Esophagus muscularis mucosa (tissue), 4 donors: Measurements from ENCODE around the gene UNC13A. TPM values are rescaled to one million over a fixed set of nuclear protein-coding genes. Genes with fewer than 3 reads are reported as not detected.

Source experiments
- DNase-seq: peaks from one replicate; pipeline ENCODE4 v3.0.0-alpha.2; 2017; ENCODE audit errors: extremely low spot score
- H3K27ac ChIP-seq, 4 donors: fragments of 200-600 bp; sonication (generic); replicated peaks in 1 of 4; 1 replicate in 3 of 4; 2 replicates in 1 of 4; pipeline ENCODE4 v1.5.1; 2016 to 2019; ENCODE audit warnings: mild to moderate bottlenecking in 1 of 4
- H3K27me3 ChIP-seq, 4 donors: fragments of 200-600 bp; sonication (generic); one replicate each; pipeline versions ENCODE4 v1.5.1 to v1.6.0; 2016 to 2019
- H3K36me3 ChIP-seq, 4 donors: fragments of 200-600 bp; sonication (generic); one replicate each; pipeline ENCODE4 v1.5.1; 2016 to 2019
- H3K4me1 ChIP-seq, 4 donors: fragments of 200-600 bp; sonication (generic); one replicate each; pipeline ENCODE4 v1.5.1; 2016 to 2019
- H3K4me3 ChIP-seq, 4 donors: fragments of 200-600 bp; sonication (generic); 1 replicate in 2 of 4; 2 replicates in 2 of 4; pipeline ENCODE4 v1.5.1; 2016 to 2019; ENCODE audit warnings: mild to moderate bottlenecking in 4 of 4, moderate library complexity in 1 of 4
- H3K9me3 ChIP-seq, 4 donors: fragments of 200-600 bp; sonication (generic); 1 replicate in 3 of 4; 2 replicates in 1 of 4; pipeline ENCODE4 v1.5.1; 2016 to 2019
- EP300 ChIP-seq: sonication (generic); formaldehyde crosslinking; IDR thresholded peaks from one replicate; pipeline ENCODE4 v1.6.1; 2017; ENCODE audit warnings: antibody characterized with exemption
- POLR2A ChIP-seq: fragments of 450-650 bp; IDR thresholded peaks from one replicate; pipeline ENCODE4 v1.6.1; 2017; ENCODE audit warnings: antibody characterized with exemption, moderate library complexity, mild to moderate bottlenecking, low read depth
- POLR2AphosphoS5 ChIP-seq, 2 donors: sonication (generic); formaldehyde crosslinking; IDR thresholded peaks; one replicate each; pipeline ENCODE4 v1.6.1; 2017; ENCODE audit warnings: antibody characterized with exemption in 2 of 2
- WGBS: methylation state at CpG from one replicate; pipeline ENCODE4 v1.1.5; 2018; 5-methylcytosine and 5-hydroxymethylcytosine counted together
- intact Hi-C: fragments of 100-400 bp; cut with DNase I; formaldehyde crosslinking; loops from one replicate; pipeline ENCODE4 v1.15.1; 2023
- total RNA-seq, 4 donors: library from RNA; depleted of rRNA; stranded (reverse); fragments of >200 nt; gene quantifications; one replicate each; pipeline versions ENCODE4 v1.1.0 to v1.2.1, GENCODE V29; 2016
- TF ChIP-seq, protein P1 (sequence below), 3 experiments: fragments of 200-600 bp in 2 of 3; fragments of 450-650 bp in 1 of 3; sonication (generic) in 2 of 3; IDR thresholded peaks; one replicate each; pipeline ENCODE4 v1.5.1; 2017 to 2019; ENCODE audit warnings: antibody characterized with exemption in 3 of 3, mild to moderate bottlenecking in 2 of 3, moderate library complexity in 1 of 3

The UNC13A gene
- total RNA-seq, 4 donors from 2014 or later: under 0.01 to 0.23 (median 0.18) TPM

DNA sequence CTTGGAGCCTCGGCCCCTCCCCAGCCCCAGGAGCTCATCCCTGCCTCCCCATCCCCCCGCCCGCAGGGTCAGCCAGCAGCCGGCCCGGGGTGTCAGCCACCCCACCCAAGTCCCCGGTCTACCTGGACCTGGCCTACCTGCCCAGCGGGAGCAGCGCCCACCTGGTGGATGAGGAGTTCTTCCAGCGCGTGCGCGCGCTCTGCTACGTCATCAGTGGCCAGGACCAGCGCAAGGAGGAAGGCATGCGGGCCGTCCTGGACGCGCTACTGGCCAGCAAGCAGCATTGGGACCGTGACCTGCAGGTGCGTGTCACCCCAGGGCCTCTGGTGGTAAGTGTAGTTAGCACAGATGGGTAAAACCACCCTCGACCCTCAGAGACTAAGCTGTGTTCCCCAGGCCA is 45.0 kb upstream of the UNC13A start:
- peaks cover 44 to 93% (median 86%) of the 10 kb centered on the region in 4 donors for H3K36me3 ChIP-seq
- no peaks in the 10 kb centered on the region for H3K27me3 ChIP-seq
- no peak overlapping the region for H3K4me3 ChIP-seq
- DNase-seq: no peak
- no peak overlapping the region for H3K27ac ChIP-seq
- intact Hi-C loops: no loop called here
- H3K4me1 ChIP-seq: peaks cover 0 to 18% (median 2%) of the 10 kb centered on the region in 4 donors
- 95% methylated on average over 17 of the region's 22 CpGs for WGBS
- no peak for TF ChIP-seq EP300
- TF ChIP-seq, protein P1, sequence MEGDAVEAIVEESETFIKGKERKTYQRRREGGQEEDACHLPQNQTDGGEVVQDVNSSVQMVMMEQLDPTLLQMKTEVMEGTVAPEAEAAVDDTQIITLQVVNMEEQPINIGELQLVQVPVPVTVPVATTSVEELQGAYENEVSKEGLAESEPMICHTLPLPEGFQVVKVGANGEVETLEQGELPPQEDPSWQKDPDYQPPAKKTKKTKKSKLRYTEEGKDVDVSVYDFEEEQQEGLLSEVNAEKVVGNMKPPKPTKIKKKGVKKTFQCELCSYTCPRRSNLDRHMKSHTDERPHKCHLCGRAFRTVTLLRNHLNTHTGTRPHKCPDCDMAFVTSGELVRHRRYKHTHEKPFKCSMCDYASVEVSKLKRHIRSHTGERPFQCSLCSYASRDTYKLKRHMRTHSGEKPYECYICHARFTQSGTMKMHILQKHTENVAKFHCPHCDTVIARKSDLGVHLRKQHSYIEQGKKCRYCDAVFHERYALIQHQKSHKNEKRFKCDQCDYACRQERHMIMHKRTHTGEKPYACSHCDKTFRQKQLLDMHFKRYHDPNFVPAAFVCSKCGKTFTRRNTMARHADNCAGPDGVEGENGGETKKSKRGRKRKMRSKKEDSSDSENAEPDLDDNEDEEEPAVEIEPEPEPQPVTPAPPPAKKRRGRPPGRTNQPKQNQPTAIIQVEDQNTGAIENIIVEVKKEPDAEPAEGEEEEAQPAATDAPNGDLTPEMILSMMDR (IDR thresholded peaks at IDR 0.05): no peak
- TF ChIP-seq POLR2A: no peak
- no peak for TF ChIP-seq POLR2AphosphoS5 (IDR thresholded peaks at IDR 0.05)
- H3K9me3 ChIP-seq: no peaks in the 10 kb centered on the region

DNA sequence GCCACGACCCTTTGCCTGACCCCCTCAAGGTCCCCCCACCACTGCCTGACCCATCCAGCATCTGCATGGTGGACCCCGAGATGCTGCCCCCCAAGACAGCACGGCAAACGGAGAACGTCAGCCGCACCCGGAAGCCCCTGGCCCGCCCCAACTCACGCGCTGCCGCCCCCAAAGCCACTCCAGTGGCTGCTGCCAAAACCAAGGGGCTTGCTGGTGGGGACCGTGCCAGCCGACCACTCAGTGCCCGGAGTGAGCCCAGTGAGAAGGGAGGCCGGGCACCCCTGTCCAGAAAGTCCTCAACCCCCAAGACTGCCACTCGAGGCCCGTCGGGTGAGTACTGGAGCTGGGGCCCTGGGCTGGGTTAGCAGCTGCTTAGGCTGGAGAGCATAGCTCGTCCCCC is 39.7 kb upstream of the UNC13A start:
- TF ChIP-seq EP300 (no peak), POLR2A (no peak), POLR2AphosphoS5 (IDR thresholded peaks at IDR 0.05) (no peak)
- TF ChIP-seq, protein P1 (IDR thresholded peaks at IDR 0.05): no peak
- intact Hi-C loops: no loop called here
- no peak for DNase-seq

DNA sequence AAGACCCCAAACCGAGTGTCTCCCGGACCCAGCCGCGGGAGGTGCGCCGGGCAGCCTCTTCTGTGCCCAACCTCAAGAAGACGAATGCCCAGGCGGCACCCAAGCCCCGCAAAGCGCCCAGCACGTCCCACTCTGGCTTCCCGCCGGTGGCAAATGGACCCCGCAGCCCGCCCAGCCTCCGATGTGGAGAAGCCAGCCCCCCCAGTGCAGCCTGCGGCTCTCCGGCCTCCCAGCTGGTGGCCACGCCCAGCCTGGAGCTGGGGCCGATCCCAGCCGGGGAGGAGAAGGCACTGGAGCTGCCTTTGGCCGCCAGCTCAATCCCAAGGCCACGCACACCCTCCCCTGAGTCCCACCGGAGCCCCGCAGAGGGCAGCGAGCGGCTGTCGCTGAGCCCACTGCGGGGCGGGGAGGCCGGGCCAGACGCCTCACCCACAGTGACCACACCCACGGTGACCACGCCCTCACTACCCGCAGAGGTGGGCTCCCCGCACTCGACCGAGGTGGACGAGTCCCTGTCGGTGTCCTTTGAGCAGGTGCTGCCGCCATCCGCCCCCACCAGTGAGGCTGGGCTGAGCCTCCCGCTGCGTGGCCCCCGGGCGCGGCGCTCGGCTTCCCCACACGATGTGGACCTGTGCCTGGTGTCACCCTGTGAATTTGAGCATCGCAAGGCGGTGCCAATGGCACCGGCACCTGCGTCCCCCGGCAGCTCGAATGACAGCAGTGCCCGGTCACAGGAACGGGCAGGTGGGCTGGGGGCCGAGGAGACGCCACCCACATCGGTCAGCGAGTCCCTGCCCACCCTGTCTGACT is 39.0 kb upstream of the UNC13A start:
- TF ChIP-seq, protein P1 (IDR thresholded peaks at IDR 0.05): no peak
- TF ChIP-seq POLR2A: no peak
- Histone ChIP-seq H3K4me3 (no peak overlapping the region), H3K27ac (no peak overlapping the region), H3K36me3 (peaks cover 63 to 95% (median 89%) of the 10 kb centered on the region in 4 donors), H3K27me3 (no peaks in the 10 kb centered on the region), H3K4me1 (peaks cover 10 to 40% (median 16%) of the 10 kb centered on the region in 4 donors), H3K9me3 (no peaks in the 10 kb centered on the region)
- no peak for DNase-seq
- intact Hi-C loops: no loop called here
- WGBS: 87% methylated on average over 26 of the region's 62 CpGs

More for the DNA sequence above, 39.7 kb upstream of the UNC13A start:
- no peak overlapping the region for H3K27ac ChIP-seq
- WGBS: 85% methylated on average over 6 of the region's 19 CpGs
- no peak overlapping the region for H3K4me3 ChIP-seq
- no peaks in the 10 kb centered on the region for H3K9me3 ChIP-seq
- H3K4me1 ChIP-seq: peaks cover 4 to 33% (median 9%) of the 10 kb centered on the region in 4 donors
- H3K36me3 ChIP-seq: peaks cover 63 to 99% (median 96%) of the 10 kb centered on the region in 4 donors
- no peaks in the 10 kb centered on the region for H3K27me3 ChIP-seq

DNA sequence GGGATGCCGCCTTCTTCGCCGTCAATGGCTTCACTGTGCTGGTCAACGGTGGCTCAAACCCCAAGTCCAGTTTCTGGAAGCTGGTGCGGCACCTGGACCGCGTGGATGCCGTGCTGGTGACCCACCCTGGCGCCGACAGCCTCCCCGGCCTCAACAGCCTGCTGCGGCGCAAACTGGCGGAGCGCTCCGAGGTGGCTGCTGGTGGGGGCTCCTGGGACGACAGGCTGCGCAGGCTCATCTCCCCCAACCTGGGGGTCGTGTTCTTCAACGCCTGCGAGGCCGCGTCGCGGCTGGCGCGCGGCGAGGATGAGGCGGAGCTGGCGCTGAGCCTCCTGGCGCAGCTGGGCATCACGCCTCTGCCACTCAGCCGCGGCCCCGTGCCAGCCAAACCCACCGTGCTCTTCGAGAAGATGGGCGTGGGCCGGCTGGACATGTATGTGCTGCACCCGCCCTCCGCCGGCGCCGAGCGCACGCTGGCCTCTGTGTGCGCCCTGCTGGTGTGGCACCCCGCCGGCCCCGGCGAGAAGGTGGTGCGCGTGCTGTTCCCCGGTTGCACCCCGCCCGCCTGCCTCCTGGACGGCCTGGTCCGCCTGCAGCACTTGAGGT is 38.1 kb upstream of the UNC13A start:
- intact Hi-C loops: no loop called here
- no peak for TF ChIP-seq POLR2A
- TF ChIP-seq POLR2AphosphoS5 (IDR thresholded peaks at IDR 0.05): no peak
- TF ChIP-seq, protein P1 (IDR thresholded peaks at IDR 0.05): no peak
- TF ChIP-seq EP300: no peak
- DNase-seq: no peak
- Histone ChIP-seq H3K4me3 (no peak overlapping the region), H3K27me3 (no peaks in the 10 kb centered on the region), H3K4me1 (peaks cover 20 to 43% (median 25%) of the 10 kb centered on the region in 4 donors), H3K9me3 (no peaks in the 10 kb centered on the region), H3K27ac (no peak overlapping the region), H3K36me3 (peaks cover 59 to 86% (median 82%) of the 10 kb centered on the region in 4 donors)
- 96% methylated on average over 18 of the region's 59 CpGs for WGBS
